Measurements from ENCODE around the gene IMMP2L.

DNA sequence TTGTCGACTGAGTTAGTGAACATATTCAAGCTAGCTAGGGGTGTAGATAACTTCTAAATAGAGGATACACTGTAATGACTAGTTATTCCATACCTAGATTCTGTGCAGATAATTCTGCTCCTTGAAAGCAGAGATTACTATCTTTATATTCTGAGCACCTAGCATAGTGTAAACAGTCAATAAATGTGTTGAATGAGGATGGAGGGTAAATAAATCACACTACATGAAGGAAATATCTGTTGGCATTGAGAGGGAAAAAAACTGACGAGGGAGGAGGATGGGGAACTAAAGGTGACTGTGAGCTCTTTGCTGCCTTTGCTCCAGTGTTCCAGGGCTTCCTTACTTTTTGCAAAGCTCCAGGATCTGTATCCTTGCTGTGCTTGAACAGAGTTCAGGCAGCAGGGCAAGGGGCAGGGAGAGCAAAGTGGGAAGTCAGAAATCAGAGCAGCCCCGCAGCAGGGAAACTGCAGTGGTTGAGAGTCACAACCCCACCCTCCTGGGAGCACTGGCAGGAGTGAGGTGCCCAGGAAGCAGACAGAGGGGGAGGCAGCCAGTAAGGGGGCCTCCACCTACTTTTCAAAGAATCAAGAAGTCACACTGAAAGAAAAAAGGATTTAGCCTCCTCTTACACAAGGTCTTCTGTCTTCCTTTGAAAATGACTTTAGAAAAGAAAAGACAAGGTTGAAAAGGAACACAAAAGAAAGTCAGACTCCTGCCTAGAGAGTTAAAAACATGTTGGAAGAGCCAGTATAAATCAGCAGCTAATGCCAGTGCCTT, 543.1 kb downstream of the IMMP2L start:
- TF ChIP-seq POLR2AphosphoS5 (IDR thresholded peaks at IDR 0.05; ENCODE audit: low read depth, low read length), result no peak
- TF ChIP-seq SIN3A (IDR thresholded peaks at IDR 0.05; ENCODE audit: borderline replicate concordance, insufficient read depth, low read length), result no peak
- no peak for TF ChIP-seq REST (IDR thresholded peaks at IDR 0.05; ENCODE audit: insufficient read depth in 1 of 2, low read depth in 2 of 2, low read length in 2 of 2)
- TF ChIP-seq TAF1 (IDR thresholded peaks at IDR 0.05; ENCODE audit: borderline replicate concordance, insufficient read depth, low read length), result no peak
- no peak for TF ChIP-seq FOXP2 (optimal IDR thresholded peaks at IDR 0.05; ENCODE audit: borderline replicate concordance, extremely low read depth, extremely low read length, insufficient read depth)
